HuH-7 (cell line): ENCODE data around the gene P2RX2.
A peak's percentile ranks its signal among the peaks of the same experiment; 100 is the strongest.

Experiments used
- DNase-seq: peaks from one replicate; pipeline ENCODE4 v3.0.0; 2011; ENCODE audit warnings: low spot score

The P2RX2 gene

GRCh38 chr12:132603240-132604150 is 15.1 kb upstream of the P2RX2 start:
- no peak for DNase-seq

GRCh38 chr12:132604151-132604618 is 14.4 kb upstream of the P2RX2 start:
- no peak for DNase-seq

- no peak for DNase-seq
Observed at GRCh38 chr12:132604668-132605441, 13.7 kb upstream of the P2RX2 start.

GRCh38 chr12:132605892-132606291 is 12.7 kb upstream of the P2RX2 start:
- no peak for DNase-seq

- DNase-seq = no peak
Observed at GRCh38 chr12:132606466-132606865, 12.1 kb upstream of the P2RX2 start.

- DNase-seq = no peak
Observed at GRCh38 chr12:132606927-132607326, 11.6 kb upstream of the P2RX2 start.

GRCh38 chr12:132608231-132609171 is 10.1 kb upstream of the P2RX2 start:
- peak; percentile 56 for DNase-seq

GRCh38 chr12:132610051-132610759 is 8.4 kb upstream of the P2RX2 start, which contains the start of gene LRCOL1:
Gene LRCOL1, minus strand, starts transcription at chr12:132610582. Its CDS starts 4,331 bp downstream, at chr12:132606251.
- DNase-seq = no peak

GRCh38 chr12:132610866-132611602 is 7.5 kb upstream of the P2RX2 start:
- no peak for DNase-seq

- DNase-seq = no peak
Observed at GRCh38 chr12:132611620-132612019, 7.0 kb upstream of the P2RX2 start.

- DNase-seq = no peak
Observed at GRCh38 chr12:132614029-132614428, 4.5 kb upstream of the P2RX2 start.

- DNase-seq = peak; percentile 88
Observed at GRCh38 chr12:132614861-132615578, 3.6 kb upstream of the P2RX2 start.

GRCh38 chr12:132615579-132616038 is 3.0 kb upstream of the P2RX2 start:
- no peak for DNase-seq

- DNase-seq = no peak
Observed at GRCh38 chr12:132617135-132617701, 1.4 kb upstream of the P2RX2 start.

- no peak for DNase-seq
Observed at GRCh38 chr12:132617822-132618682, 524 bp upstream of the P2RX2 start.

- DNase-seq = no peak
Observed at GRCh38 chr12:132619071-132619385, 452 bp downstream of the P2RX2 start.

GRCh38 chr12:132619386-132620112 is 973 bp downstream of the P2RX2 start:
- DNase-seq = no peak
